Mesodermal cell (in vitro differentiated cells): ENCODE results near the gene ZDHHC8.

Experiments used
- H3K27ac ChIP-seq: 2 replicates; pipeline ENCODE4 v1.7.0; 2013; ENCODE audit warnings: mild to moderate bottlenecking, low read depth, low read length, moderate library complexity; ENCODE audit not compliant: severe bottlenecking
- H3K36me3 ChIP-seq: 2 replicates; pipeline ENCODE4 v1.7.1; 2013; ENCODE audit warnings: mild to moderate bottlenecking, low read length, moderate library complexity; ENCODE audit not compliant: control insufficient read depth, insufficient read depth
- H3K4me1 ChIP-seq: one replicate; pipeline ENCODE4 v1.7.1; 2013; ENCODE audit warnings: mild to moderate bottlenecking, low read length; ENCODE audit not compliant: insufficient read depth, control insufficient read depth, poor library complexity, severe bottlenecking
- H3K4me3 ChIP-seq: 2 replicates; pipeline ENCODE4 v1.7.0; 2013; ENCODE audit warnings: low read length, control low read depth, mild to moderate bottlenecking; ENCODE audit not compliant: insufficient read depth, poor library complexity, severe bottlenecking; ENCODE audit errors: extremely low read depth
- H3K9me3 ChIP-seq: 2 replicates; pipeline ENCODE4 v1.7.1; 2013; ENCODE audit warnings: mild to moderate bottlenecking, low read length, moderate library complexity; ENCODE audit not compliant: control insufficient read depth
- WGBS, 2 experiments: methylation state at CpG; one replicate each; pipeline ENCODE4 v1.1.5; 2013; ENCODE audit warnings: missing lambda C conversion rate in 2 of 2; ENCODE audit not compliant: insufficient coverage in 2 of 2; 5-methylcytosine and 5-hydroxymethylcytosine counted together

Gene ZDHHC8

DNA sequence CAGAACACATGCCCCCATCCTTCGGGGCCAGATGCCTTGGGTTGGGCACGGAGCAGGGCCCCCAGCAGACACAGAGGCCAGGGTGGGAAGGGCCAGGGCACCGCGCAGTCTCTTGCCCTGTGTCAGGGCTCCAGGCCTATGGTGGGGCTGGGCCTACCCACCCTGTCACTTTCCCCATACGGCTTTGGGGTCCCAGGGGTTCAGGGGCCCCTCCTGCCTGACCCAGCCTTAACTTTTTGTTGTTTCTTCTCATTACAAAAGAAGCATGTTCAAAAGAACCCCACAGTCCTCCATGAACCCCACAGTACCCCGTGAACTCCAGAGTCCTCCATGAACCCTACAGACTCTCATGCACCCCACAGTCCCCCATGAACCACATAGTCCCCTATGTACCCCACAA is 52.2 kb downstream of the ZDHHC8 start:
- 61 to 68% methylated on average over 5 to 6 of the region's 6 CpGs for WGBS, 2 experiments
- H3K4me3 ChIP-seq: no peak overlapping the region

DNA sequence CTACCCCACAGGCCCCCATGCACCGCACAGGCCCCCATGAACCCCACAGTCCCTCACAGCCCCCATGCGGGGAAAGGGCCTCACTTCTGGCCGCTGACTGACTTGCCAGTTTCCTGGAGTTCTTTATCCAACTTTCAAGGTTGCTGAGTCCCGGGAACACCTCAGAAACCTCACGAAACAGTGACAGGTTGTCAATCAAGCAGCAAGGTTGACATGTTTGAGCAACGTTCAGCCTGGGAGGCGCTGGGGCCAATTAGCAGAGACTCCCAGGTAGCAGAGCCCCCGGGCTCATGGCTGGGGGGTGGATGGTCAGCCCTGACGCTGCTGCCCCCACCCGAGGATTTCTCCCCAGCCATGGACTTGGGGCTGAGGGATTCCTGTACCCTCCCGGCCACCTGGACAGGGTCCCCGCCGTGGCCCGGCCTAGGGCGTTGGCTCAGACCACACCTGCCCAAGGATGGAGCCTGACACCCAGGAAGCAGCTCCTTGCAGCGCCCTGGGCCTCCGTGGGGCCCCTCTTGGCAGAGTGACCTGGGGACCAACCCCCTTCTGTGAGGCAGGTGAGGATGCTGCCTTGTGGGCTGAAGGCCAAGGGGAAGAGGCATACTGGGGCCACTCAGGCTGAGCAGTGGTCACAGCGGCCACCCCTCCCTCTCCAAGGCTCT is 53.0 kb downstream of the ZDHHC8 start:
- no peak overlapping the region for H3K27ac ChIP-seq
- 90% methylated on average over 13 to 14 of the region's 18 CpGs for WGBS, 2 experiments
- H3K9me3 ChIP-seq: no peaks in the 10 kb centered on the region
- no peak overlapping the region for H3K4me3 ChIP-seq
- no peaks in the 10 kb centered on the region for H3K36me3 ChIP-seq
- no peaks in the 10 kb centered on the region for H3K4me1 ChIP-seq

More for the DNA sequence above, 52.2 kb downstream of the ZDHHC8 start:
- Histone ChIP-seq H3K36me3 (no peaks in the 10 kb centered on the region), H3K9me3 (no peaks in the 10 kb centered on the region), H3K27ac (no peak overlapping the region), H3K4me1 (no peaks in the 10 kb centered on the region)

DNA sequence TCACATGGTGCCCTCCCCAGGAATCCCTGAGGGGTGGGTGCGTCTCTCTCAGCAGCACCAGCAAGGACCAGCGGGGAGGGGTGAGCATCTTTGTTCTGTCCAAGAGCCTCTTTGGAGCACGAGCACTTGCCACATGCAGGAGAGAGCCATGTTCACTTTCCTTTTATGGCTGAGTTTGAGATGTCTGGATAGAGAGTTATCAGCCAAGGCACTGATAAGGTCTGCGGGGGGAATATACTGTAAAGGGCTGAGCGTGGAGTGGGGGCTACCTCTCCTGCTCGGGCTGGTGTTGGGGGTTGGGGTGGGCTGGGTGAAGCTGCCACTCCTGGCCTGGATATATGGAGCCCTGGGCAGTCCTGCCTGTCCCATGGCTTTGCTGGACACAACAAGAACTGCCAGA is 54.1 kb downstream of the ZDHHC8 start:
- H3K4me1 ChIP-seq: no peaks in the 10 kb centered on the region
- H3K4me3 ChIP-seq: no peak overlapping the region
- no peaks in the 10 kb centered on the region for H3K36me3 ChIP-seq
- no peaks in the 10 kb centered on the region for H3K9me3 ChIP-seq
- H3K27ac ChIP-seq: no peak overlapping the region
- 88 to 91% methylated on average over 3 to 4 of the region's 6 CpGs for WGBS, 2 experiments

DNA sequence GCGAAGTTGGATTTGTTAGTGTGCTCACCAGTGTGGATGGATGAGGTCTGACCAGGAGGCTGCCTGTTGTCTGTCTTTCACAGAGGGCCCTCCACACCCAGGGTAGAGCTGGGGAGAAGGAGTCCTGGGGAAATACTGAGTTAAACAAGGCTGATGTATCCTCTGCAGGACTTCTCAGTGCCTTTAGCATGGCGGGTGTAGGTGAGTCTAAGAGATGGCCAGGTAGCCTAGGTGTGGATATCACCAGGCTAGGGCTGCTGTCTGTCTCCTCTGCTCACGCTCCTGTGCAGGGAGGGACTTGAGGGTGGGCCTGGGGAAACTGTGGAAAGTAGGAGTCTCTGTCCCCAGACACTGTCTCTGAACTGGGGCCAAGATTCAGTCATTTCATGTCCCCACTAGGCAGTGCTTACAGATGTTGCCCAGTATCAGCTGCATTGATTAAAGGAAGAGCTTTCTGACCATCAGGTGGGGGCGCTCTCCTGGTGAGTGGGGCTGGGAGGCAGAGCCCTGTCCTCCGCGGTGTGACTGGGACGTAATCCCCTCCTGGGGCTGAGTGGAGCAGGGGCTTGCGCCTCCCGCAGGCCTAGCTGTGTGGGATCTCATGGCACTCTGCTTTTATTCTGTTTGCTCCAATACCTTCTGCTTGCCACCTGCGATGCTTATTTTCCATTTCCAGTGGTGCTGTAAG is 54.7 kb downstream of the ZDHHC8 start:
- WGBS, 2 experiments: 21 to 44% methylated on average over 7 to 10 of the region's 10 CpGs
- no peaks in the 10 kb centered on the region for H3K9me3 ChIP-seq
- no peak overlapping the region for H3K4me3 ChIP-seq
- no peaks in the 10 kb centered on the region for H3K36me3 ChIP-seq
- H3K4me1 ChIP-seq: no peaks in the 10 kb centered on the region
- no peak overlapping the region for H3K27ac ChIP-seq

DNA sequence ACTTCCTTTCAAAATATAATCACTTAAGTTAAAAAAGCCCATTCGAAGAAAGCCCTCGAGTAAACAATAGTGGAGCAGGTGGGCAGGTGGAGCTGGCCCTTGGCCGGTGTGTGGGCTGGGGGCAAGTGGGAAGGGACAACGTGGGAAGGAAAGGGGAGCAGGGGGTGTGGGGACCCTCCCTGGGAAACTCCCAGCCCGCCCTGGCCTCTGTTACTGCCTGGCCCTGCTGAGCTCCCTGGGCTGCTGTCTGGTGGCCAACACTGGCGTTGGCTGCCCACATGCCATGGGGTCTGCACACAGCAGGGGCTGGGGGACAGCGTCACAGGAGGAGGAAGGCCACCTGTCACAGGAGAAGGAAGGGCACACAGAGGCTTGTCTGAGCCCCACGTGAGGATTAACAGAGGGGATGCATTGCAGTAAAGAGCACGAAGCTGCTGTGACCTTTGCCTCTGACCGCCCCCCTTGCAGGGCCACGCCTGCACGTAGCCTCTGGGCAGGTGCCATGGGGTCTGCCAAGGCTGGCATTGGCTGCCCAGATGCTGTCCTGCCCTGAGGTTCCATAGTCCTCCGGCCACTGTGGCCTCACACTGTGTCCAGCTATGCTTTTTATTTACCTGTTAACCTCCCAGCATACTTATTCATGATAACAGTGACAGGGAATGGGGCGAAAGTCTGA is 55.4 kb downstream of the ZDHHC8 start:
- Histone ChIP-seq H3K4me1 (no peaks in the 10 kb centered on the region), H3K27ac (no peak overlapping the region), H3K36me3 (no peaks in the 10 kb centered on the region), H3K4me3 (no peak overlapping the region), H3K9me3 (no peaks in the 10 kb centered on the region)
- 67 to 81% methylated on average over 9 to 12 of the region's 14 CpGs for WGBS, 2 experiments

DNA sequence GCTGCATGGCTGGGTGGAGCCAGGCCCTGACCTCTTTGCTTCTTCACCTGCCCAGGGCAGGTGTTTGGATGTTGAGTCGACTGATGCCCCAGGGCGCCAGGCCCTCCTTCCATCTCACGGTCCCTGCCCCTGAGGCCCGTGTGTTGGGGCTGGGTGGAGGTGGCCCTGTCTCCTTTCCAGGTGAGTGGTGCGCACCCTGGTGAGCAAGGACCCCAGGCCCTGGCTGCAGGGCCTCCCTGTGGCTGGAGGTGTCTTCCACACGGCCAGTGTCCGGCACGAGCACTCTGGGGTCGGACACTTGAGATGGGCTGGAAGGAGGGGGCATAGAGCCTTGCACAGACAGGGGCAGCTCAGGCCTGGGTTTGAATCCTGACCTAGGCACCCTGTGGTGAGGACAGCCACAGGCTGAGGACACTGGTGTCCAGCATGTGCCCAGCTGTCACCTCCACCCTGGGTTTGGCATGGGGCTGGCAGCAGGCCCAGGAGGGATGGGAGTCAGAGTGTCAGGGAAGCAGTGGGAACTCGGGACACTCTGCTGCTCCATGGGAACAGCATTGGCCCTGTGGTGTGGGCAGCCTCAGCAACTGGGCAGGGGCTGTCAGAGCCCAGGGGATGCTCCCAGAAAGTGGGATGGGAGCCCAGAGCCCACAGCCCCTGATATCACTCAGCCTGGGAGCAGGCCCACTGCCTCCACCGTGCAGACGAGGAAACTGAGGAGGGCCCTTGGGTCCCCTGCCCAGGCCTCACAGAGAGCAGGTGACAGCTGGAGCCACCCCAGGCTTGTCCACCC is 56.4 kb downstream of the ZDHHC8 start:
- H3K36me3 ChIP-seq: no peaks in the 10 kb centered on the region
- H3K4me1 ChIP-seq: no peaks in the 10 kb centered on the region
- H3K27ac ChIP-seq: no peak overlapping the region
- 89 to 93% methylated on average over 6 to 11 of the region's 12 CpGs for WGBS, 2 experiments
- no peak overlapping the region for H3K4me3 ChIP-seq
- H3K9me3 ChIP-seq: no peaks in the 10 kb centered on the region

DNA sequence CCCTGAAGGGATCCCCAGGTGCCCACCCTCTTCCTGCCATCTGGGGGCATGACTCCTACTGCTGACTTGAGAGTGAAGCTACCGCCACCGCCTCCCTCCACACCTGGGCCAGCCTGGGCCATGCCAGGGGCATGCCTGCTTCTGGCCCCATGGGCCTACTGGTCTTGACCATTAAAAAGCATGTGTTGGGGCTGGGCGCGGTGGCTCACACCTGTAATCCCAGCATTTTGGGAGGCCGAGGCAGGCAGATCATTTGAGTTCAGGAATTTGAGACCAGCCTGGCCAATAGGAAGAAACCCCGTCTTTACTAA is 56.9 kb downstream of the ZDHHC8 start:
- 87 to 93% methylated on average over 5 of the region's 6 CpGs for WGBS, 2 experiments
- Histone ChIP-seq H3K36me3 (no peaks in the 10 kb centered on the region), H3K4me1 (no peaks in the 10 kb centered on the region), H3K4me3 (no peak overlapping the region), H3K27ac (no peak overlapping the region), H3K9me3 (no peaks in the 10 kb centered on the region)

DNA sequence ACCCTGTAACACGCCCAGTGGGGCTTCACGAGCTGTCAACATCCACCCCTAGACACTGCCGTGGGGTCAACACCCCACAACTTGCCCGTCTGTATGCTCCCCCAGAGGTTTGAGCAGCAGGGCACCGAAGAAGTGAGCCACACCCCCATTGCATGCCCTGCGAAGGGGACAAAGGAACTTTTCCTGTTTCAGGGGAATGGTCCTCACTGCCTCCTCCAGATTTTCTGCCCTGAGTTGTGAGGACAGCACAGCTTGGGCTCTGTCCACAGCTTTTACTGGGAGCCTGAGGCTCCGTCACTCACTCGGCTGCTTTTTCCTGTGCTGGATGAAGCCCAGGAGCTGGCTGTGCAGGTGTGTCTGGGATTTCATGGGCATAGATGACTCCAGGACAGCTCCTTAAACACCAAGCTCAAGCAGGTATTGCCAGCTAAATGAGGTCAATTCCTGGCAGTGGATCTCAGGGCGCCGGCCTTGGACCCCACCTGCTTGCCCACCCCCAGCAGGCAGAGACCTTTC is 59.5 kb downstream of the ZDHHC8 start:
- Histone ChIP-seq H3K4me1 (no peaks in the 10 kb centered on the region), H3K36me3 (no peaks in the 10 kb centered on the region), H3K27ac (no peak overlapping the region), H3K4me3 (no peak overlapping the region), H3K9me3 (no peaks in the 10 kb centered on the region)
- WGBS, 2 experiments: 71 to 91% methylated on average over 8 to 10 of the region's 10 CpGs

DNA sequence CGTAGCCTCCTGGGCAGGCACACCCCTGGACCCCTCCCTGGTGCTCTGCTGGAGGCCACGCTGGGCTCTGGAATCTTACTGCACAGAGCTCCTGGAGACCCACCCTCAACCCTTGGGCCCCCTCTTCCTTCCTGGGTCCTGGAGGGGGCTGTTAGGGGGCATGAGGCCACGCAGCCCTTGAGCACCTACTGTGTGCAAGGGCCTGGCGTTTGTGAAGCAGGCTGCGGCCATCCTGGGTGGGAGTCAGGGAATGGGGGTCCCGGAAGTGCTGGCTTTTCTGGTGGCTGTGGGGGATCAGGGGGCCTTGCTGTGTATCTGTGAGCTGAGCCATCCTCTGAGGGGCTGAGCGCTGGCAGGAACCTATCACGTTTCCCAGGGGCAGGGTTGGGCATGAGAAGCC is 60.2 kb downstream of the ZDHHC8 start:
- H3K4me1 ChIP-seq: no peaks in the 10 kb centered on the region

DNA sequence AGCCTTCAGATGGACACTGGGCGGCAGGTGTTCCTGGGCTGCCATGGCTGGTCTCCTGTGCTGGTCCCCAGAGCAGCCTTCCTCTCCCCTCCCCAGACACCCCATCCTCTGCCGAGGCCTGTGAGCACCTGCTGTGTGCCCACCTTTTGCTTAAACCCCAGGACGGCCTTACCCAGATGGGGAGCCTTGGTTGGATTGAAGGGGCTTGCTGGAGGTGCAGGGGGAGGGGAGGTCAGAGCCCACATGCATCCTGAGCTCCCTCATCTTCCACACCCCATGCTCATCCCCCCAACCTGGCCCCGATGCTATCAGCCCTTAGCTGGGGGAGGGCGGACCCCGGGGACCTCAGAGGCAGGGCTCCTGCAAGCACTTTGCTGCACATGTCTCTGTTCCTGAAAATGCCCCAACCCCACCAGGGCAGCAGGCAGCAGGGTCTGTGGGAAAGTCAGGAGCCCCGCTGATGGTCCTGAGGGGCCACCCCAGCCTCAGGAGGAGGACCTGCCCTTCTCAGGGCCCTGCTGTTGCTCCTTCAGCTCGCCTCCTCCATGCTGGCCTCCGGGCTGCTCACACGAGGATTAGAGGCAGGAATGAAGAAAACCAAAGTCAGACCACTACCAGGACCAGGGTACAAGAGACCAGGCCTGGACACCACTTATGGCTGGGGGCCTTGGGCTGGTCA is 60.8 kb downstream of the ZDHHC8 start:
- no peaks in the 10 kb centered on the region for H3K4me1 ChIP-seq
- no peak overlapping the region for H3K4me3 ChIP-seq
- H3K9me3 ChIP-seq: no peaks in the 10 kb centered on the region
- H3K36me3 ChIP-seq: no peaks in the 10 kb centered on the region
- WGBS, 2 experiments: 93 to 97% methylated on average over 6 to 8 of the region's 10 CpGs
- H3K27ac ChIP-seq: no peak overlapping the region

More for the DNA sequence above, 60.2 kb downstream of the ZDHHC8 start:
- 88 to 95% methylated on average over 5 to 7 of the region's 8 CpGs for WGBS, 2 experiments
- Histone ChIP-seq H3K27ac (no peak overlapping the region), H3K9me3 (no peaks in the 10 kb centered on the region), H3K36me3 (no peaks in the 10 kb centered on the region), H3K4me3 (no peak overlapping the region)
